CD4-positive, alpha-beta T cell (primary cell): Measurements from ENCODE around the gene PCCA. TPM values are rescaled to one million over a fixed set of nuclear protein-coding genes. Genes with fewer than 3 reads are reported as not detected.

Experiments used
- ATAC-seq: fragments of 200-7000 bp; cut with Tn5 transposase; one replicate; pipeline ENCODE4 v1.10.0; 2022; ENCODE audit warnings: mild to moderate bottlenecking; ENCODE audit not compliant: poor library complexity
- CTCF ChIA-PET: fragments of 350-600 bp; sonication (Branson Sonifier 250); formaldehyde crosslinking; loops from one replicate; lab custom pipeline; 2021; ENCODE audit warnings: antibody characterized with exemption, inconsistent platforms; lab: Charles Lee
- POLR2A ChIA-PET: fragments of 350-600 bp; sonication (Branson Sonifier 250); formaldehyde crosslinking; loops from one replicate; lab custom pipeline; 2021; ENCODE audit warnings: antibody characterized with exemption, inconsistent platforms; lab: Charles Lee
- DNase-seq, 14 experiments: peaks; one replicate each; pipeline ENCODE4 v3.0.0-alpha.2; 2013 to 2020; ENCODE audit warnings: mixed read lengths in 2 of 14
- H3K27ac ChIP-seq, 2 donors: one replicate each; pipeline versions ENCODE4 v1.5.1 to v1.7.0; 2013; ENCODE audit warnings: low read length in 2 of 2, low read depth in 1 of 2, mild to moderate bottlenecking in 1 of 2
- H3K27me3 ChIP-seq, 2 experiments: 1 replicate in 1 of 2; 2 replicates in 1 of 2; pipeline versions ENCODE4 v1.6.1 to v1.7.0; 2013; ENCODE audit warnings: low read length in 2 of 2, control low read depth in 1 of 2, mild to moderate bottlenecking in 1 of 2, moderate library complexity in 1 of 2; ENCODE audit not compliant: insufficient read depth in 2 of 2, control insufficient read depth in 1 of 2
- H3K36me3 ChIP-seq: one replicate; pipeline ENCODE4 v1.6.1; 2013; ENCODE audit warnings: low read length, control low read depth; ENCODE audit not compliant: insufficient read depth
- H3K4me1 ChIP-seq: one replicate; pipeline ENCODE4 v1.6.1; 2013; ENCODE audit warnings: low read length, control low read depth; ENCODE audit not compliant: insufficient read depth
- H3K4me3 ChIP-seq: one replicate; pipeline ENCODE4 v1.5.1; 2013; ENCODE audit warnings: mild to moderate bottlenecking, low read length, moderate library complexity
- H3K9me3 ChIP-seq, 2 experiments: 1 replicate in 1 of 2; 2 replicates in 1 of 2; pipeline versions ENCODE4 v1.6.1 to v1.7.0; 2013; ENCODE audit warnings: low read length in 2 of 2, mild to moderate bottlenecking in 2 of 2, control low read depth in 1 of 2, moderate library complexity in 1 of 2; ENCODE audit not compliant: control insufficient read depth in 1 of 2, insufficient read depth in 1 of 2
- H3K27ac Mint-ChIP-seq: one replicate; pipeline ENCODE4 v1.8.0; 2020; ENCODE audit warnings: mixed read lengths
- H3K27me3 Mint-ChIP-seq: one replicate; pipeline ENCODE4 v1.8.0; 2021; ENCODE audit warnings: mixed read lengths
- H3K36me3 Mint-ChIP-seq: one replicate; pipeline ENCODE4 v1.8.0; 2021; ENCODE audit warnings: low read depth, mixed read lengths
- H3K4me1 Mint-ChIP-seq: one replicate; pipeline ENCODE4 v1.8.0; 2021; ENCODE audit warnings: low read depth, mixed read lengths
- H3K4me3 Mint-ChIP-seq: one replicate; pipeline ENCODE4 v1.8.0; 2020; ENCODE audit warnings: mild to moderate bottlenecking, mixed read lengths
- H3K9me3 Mint-ChIP-seq: one replicate; pipeline ENCODE4 v1.8.0; 2020; ENCODE audit warnings: mixed read lengths
- intact Hi-C, 2 experiments: fragments of 100-400 bp; cut with DNase I in 1 of 2; cut with micrococcal nuclease in 1 of 2; formaldehyde crosslinking; loops; one replicate each; pipeline versions ENCODE4 v1.15.1 to v1.9.0; 2023 to 2025; cut with DNase I, micrococcal nuclease
- total RNA-seq, 174 experiments: library from RNA in 2 of 174; stranded (reverse) in 2 of 174; gene quantifications; one replicate each; pipeline ENCODE4 v1.2.3 and lab custom pipeline; 2021 to 2026
- TF ChIP-seq, protein P1 (sequence below): fragments of 200-600 bp; IDR thresholded peaks from one replicate; pipeline ENCODE4 v1.8.0; 2022; ENCODE audit warnings: antibody characterized with exemption, mild to moderate bottlenecking

PCCA gene
- total RNA-seq, 2 experiments from 2014 or later: 4.7 to 5.2 TPM

DNA sequence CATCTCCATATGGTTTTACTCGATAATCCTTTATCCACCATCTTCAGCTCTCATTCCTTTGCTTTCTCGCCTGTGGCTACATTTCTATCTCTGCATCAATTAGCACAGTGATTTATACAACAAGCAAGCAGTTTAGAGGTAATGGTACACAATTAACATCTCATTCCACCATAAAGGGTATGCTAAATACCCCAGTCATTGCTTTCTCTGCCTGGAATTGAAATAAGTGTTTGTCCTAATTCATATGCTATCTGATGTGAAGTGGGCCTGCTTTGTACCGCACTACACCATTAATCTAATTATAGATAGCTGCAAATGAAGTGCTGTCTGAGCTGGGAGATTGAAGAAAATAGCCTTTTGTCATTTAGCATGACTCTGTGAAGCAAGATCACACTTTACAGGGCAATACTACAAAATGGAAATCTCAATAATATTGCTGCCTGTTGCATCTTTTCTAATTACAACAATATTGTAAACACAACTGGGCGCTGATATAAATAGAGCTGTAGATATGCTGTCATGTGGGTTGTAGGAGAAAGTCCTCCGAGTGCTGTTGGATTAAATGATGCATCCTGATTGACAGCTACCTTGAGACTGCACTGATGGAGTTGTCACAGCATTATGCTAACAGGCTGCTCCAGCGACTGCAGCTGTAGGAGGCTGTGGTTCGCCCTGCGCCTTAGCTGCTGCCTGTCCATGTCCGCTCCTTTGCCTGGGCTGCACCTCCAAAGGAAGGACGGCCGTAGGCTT lies 421.5 kb downstream of the PCCA start:
- POLR2A ChIA-PET: no interaction called here
- no peak overlapping the region for H3K4me3 ChIP-seq
- DNase-seq (no peak), ATAC-seq (no peak)
- Mint-ChIP-seq H3K36me3 (no peaks in the 10 kb centered on the region), H3K27me3 (no peaks in the 10 kb centered on the region), H3K9me3 (no peaks in the 10 kb centered on the region), H3K4me1 (peaks cover 19% of the 10 kb centered on the region), H3K27ac (no peak overlapping the region), H3K4me3 (no peak overlapping the region)
- no peaks in the 10 kb centered on the region for H3K36me3 ChIP-seq
- TF ChIP-seq, protein P1, sequence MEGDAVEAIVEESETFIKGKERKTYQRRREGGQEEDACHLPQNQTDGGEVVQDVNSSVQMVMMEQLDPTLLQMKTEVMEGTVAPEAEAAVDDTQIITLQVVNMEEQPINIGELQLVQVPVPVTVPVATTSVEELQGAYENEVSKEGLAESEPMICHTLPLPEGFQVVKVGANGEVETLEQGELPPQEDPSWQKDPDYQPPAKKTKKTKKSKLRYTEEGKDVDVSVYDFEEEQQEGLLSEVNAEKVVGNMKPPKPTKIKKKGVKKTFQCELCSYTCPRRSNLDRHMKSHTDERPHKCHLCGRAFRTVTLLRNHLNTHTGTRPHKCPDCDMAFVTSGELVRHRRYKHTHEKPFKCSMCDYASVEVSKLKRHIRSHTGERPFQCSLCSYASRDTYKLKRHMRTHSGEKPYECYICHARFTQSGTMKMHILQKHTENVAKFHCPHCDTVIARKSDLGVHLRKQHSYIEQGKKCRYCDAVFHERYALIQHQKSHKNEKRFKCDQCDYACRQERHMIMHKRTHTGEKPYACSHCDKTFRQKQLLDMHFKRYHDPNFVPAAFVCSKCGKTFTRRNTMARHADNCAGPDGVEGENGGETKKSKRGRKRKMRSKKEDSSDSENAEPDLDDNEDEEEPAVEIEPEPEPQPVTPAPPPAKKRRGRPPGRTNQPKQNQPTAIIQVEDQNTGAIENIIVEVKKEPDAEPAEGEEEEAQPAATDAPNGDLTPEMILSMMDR: no peak
- intact Hi-C loops: loop anchor here in 1 of 2 experiments (5.0 to 10.0 kb wide), 2 partner anchors 278 to 986 kb away; no protein-coding TSS in a partner anchor
- peaks cover 10% of the 10 kb centered on the region for H3K4me1 ChIP-seq
- H3K9me3 ChIP-seq: no peaks in the 10 kb centered on the region
- no peak overlapping the region for H3K27ac ChIP-seq
- CTCF ChIA-PET: no interaction called here
- H3K27me3 ChIP-seq: no peaks in the 10 kb centered on the region

DNA sequence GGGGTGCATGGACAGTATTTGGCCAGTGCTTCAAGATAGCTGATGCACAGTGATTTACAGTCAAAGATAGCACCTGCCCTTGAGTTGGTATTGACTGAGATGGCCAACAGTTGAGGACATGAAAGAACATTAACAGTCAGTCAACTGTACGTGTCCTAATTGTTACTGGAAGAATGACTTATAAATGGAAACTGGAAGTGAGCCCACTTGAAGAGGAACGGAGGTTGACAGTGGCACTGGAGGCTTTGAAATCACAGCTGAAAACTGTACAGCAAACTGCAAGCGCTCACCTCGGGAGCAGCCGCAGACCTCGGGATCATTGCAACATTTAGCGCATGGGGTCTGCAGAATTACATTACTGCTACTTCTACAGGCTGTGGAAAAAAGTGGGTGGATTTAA lies 422.6 kb downstream of the PCCA start:
- Mint-ChIP-seq H3K4me1 (peaks cover 12% of the 10 kb centered on the region), H3K9me3 (no peaks in the 10 kb centered on the region), H3K27ac (no peak overlapping the region), H3K4me3 (no peak overlapping the region), H3K27me3 (no peaks in the 10 kb centered on the region), H3K36me3 (no peaks in the 10 kb centered on the region)
- Histone ChIP-seq H3K4me1 (peaks cover 5% of the 10 kb centered on the region), H3K4me3 (no peak overlapping the region), H3K27me3 (no peaks in the 10 kb centered on the region), H3K36me3 (no peaks in the 10 kb centered on the region), H3K9me3 (no peaks in the 10 kb centered on the region), H3K27ac (no peak overlapping the region)
- TF ChIP-seq, protein P1: no peak
- intact Hi-C loops: loop anchor here in 1 of 2 experiments (5.0 to 10.0 kb wide), 2 partner anchors 279 to 987 kb away; no protein-coding TSS in a partner anchor
- DNase-seq (no peak), ATAC-seq (no peak)
- POLR2A ChIA-PET: no interaction called here
- CTCF ChIA-PET: interaction anchor here (1.6 kb wide), 1 partner anchor 855 kb away, joined by 3 read pairs; no protein-coding TSS in a partner anchor

DNA sequence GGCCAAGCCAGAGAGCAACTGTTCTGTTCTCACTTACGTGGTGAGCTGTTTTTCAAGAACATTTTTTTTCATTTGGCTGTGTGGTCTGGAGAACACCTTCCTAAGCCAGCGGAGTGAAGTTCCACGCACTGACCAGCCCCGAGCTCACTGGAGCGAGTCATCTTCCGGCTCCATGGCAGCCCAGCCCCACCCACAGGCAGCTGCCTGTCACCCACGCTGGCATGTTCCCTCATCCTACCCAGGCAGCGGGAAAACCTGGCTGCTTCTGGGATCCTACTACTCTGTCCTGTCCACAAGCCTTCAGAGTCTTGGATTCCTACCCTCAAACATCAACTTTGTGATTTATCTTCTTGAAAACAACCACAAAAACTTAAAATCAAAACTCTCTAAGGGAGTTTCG lies 423.5 kb downstream of the PCCA start:
- Histone ChIP-seq H3K4me3 (no peak overlapping the region), H3K27ac (no peak overlapping the region), H3K4me1 (peaks cover 5% of the 10 kb centered on the region), H3K9me3 (no peaks in the 10 kb centered on the region), H3K36me3 (no peaks in the 10 kb centered on the region), H3K27me3 (no peaks in the 10 kb centered on the region)
- ATAC-seq (no peak), DNase-seq (no peak)
- Mint-ChIP-seq H3K36me3 (no peaks in the 10 kb centered on the region), H3K27ac (no peak overlapping the region), H3K9me3 (no peaks in the 10 kb centered on the region), H3K4me1 (peaks cover 9% of the 10 kb centered on the region), H3K4me3 (no peak overlapping the region), H3K27me3 (no peaks in the 10 kb centered on the region)
- ChIA-PET CTCF (interaction anchor here (1.6 kb wide), 1 partner anchor 856 kb away, joined by 3 read pairs; no protein-coding TSS in a partner anchor), POLR2A (no interaction called here)
- intact Hi-C loops: loop anchor here in 1 of 2 experiments (5.0 to 10.0 kb wide), 2 partner anchors 280 to 988 kb away; no protein-coding TSS in a partner anchor
- TF ChIP-seq, protein P1: no peak
